ENCODE results near the gene C1orf56. TPM values are rescaled to one million over a fixed set of nuclear protein-coding genes. Genes with fewer than 3 reads are reported as not detected.

Gene C1orf56
- total and polyA plus RNA-seq, 10 of the 15 experiments (the other 5 are each of a cell fraction or from before 2014, with no cell fraction given): 0.22 to 15.5 (median 1.5) TPM

GRCh38 chr1:151009674-151010345 lies 37.7 kb upstream of the C1orf56 start:
- ChIA-PET CTCF (interaction anchor here (0.6 to 1.9 kb wide), 4 partner anchors 14 to 147 kb away, joined by 3 to 4 read pairs (median 4); partner anchors contain the start of gene TNFAIP8L2), POLR2A (interaction anchor here (0.5 to 1.7 kb wide), 4 partner anchors 15 to 166 kb away, joined by 3 to 6 read pairs (median 4); partner anchors contain the start of gene TMOD4), RAD21 (ENCODE audit: unreplicated experiment) (interaction anchor here (0.9 kb wide), 1 partner anchor 90 kb away, joined by 3 read pairs; no protein-coding TSS in a partner anchor), SMC1A (ENCODE audit: uncharacterized antibody, unreplicated experiment) (interaction anchor here (0.6 to 1.0 kb wide), 2 partner anchors 48 to 90 kb away, joined by 3 read pairs; no protein-coding TSS in a partner anchor)
- intact Hi-C loops (cut with micrococcal nuclease; ENCODE audit: unreplicated experiment) (no loop called here), in situ Hi-C loops (cut with MboI) (no loop called here)
- FAIRE-seq (no peak), DNase-seq (ENCODE audit: low read depth, low spot score) (no peak), ATAC-seq (no peak)
- Histone ChIP-seq H3K4me3 (peak overlapping the region; percentile 90; the same call in 1 of the 2 replicates), H4K20me1 (ENCODE audit: control insufficient read depth, insufficient read depth) (no peaks in the 10 kb centered on the region), H3K36me3 (ENCODE audit: control insufficient read depth in 2 of 2, insufficient read depth in 2 of 2, low read length in 1 of 2) (no peaks in the 10 kb centered on the region), H3K9ac (ENCODE audit: control insufficient read depth, insufficient read depth, low read length) (no peak overlapping the region), H3K79me2 (ENCODE audit: control insufficient read depth, insufficient read depth, low read length) (peaks cover 16% of the 10 kb centered on the region), H3K9me3 (replicated peaks; ENCODE audit: control insufficient read depth, insufficient read depth, low read length) (no peaks in the 10 kb centered on the region), H3K27me3 (replicated peaks in 1 of 2; ENCODE audit: control insufficient read depth in 2 of 2, insufficient read depth in 2 of 2, low read length in 1 of 2) (no peaks in the 10 kb centered on the region), H2AFZ (ENCODE audit: control insufficient read depth, low read depth, low read length) (no peak overlapping the region), H3K4me1 (ENCODE audit: control insufficient read depth, insufficient read depth, low read length) (peaks cover 7% of the 10 kb centered on the region), H3K4me2 (ENCODE audit: control insufficient read depth, insufficient read depth) (peak overlapping the region; percentile 99; the same call in 1 of the 2 replicates), H3K27ac (ENCODE audit: control insufficient read depth, insufficient read depth) (no peak overlapping the region)
- BruUV-seq (replicated peaks): no TSS peak
- WGBS (ENCODE audit: insufficient coverage, insufficient replicate concordance, low lambda C conversion rate, missing lambda C conversion rate): 90% methylated on average over 8 of the region's 8 CpGs
- TF ChIP-seq, protein P1, sequence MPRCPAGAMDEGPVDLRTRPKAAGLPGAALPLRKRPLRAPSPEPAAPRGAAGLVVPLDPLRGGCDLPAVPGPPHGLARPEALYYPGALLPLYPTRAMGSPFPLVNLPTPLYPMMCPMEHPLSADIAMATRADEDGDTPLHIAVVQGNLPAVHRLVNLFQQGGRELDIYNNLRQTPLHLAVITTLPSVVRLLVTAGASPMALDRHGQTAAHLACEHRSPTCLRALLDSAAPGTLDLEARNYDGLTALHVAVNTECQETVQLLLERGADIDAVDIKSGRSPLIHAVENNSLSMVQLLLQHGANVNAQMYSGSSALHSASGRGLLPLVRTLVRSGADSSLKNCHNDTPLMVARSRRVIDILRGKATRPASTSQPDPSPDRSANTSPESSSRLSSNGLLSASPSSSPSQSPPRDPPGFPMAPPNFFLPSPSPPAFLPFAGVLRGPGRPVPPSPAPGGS (IDR thresholded peaks at IDR 0.05; ENCODE audit: borderline replicate concordance, insufficient read depth, low read depth, low read length, poor library complexity, severe bottlenecking): no peak
- TF ChIP-seq CBX3 (IDR thresholded peaks at IDR 0.05; ENCODE audit: borderline replicate concordance, low read depth): no peak
- TF ChIP-seq CHD1 (IDR thresholded peaks at IDR 0.05; ENCODE audit: low read depth, low read length): no peak
- no peak for TF ChIP-seq EZH2 (IDR thresholded peaks at IDR 0.05; ENCODE audit: borderline replicate concordance, control insufficient read depth, low read depth, low read length)
- TF ChIP-seq ZNF687 (IDR thresholded peaks at IDR 0.05): no peak
- no peak for TF ChIP-seq MLLT1 (IDR thresholded peaks at IDR 0.05)
- TF ChIP-seq, protein P2, sequence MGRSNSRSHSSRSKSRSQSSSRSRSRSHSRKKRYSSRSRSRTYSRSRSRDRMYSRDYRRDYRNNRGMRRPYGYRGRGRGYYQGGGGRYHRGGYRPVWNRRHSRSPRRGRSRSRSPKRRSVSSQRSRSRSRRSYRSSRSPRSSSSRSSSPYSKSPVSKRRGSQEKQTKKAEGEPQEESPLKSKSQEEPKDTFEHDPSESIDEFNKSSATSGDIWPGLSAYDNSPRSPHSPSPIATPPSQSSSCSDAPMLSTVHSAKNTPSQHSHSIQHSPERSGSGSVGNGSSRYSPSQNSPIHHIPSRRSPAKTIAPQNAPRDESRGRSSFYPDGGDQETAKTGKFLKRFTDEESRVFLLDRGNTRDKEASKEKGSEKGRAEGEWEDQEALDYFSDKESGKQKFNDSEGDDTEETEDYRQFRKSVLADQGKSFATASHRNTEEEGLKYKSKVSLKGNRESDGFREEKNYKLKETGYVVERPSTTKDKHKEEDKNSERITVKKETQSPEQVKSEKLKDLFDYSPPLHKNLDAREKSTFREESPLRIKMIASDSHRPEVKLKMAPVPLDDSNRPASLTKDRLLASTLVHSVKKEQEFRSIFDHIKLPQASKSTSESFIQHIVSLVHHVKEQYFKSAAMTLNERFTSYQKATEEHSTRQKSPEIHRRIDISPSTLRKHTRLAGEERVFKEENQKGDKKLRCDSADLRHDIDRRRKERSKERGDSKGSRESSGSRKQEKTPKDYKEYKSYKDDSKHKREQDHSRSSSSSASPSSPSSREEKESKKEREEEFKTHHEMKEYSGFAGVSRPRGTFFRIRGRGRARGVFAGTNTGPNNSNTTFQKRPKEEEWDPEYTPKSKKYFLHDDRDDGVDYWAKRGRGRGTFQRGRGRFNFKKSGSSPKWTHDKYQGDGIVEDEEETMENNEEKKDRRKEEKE (IDR thresholded peaks at IDR 0.05): no peak
- no peak for TF ChIP-seq SKIL (IDR thresholded peaks at IDR 0.05; ENCODE audit: low read depth, poor library complexity, severe bottlenecking)
- TF ChIP-seq NBN (IDR thresholded peaks at IDR 0.05): no peak

All from GM12878 (cell line).